Panc1 (cell line): Measurements from ENCODE around the gene ARHGEF17.

Source experiments
- CTCF ChIP-seq: fragments of 450-650 bp; IDR thresholded peaks from 2 replicates; pipeline ENCODE4 v1.5.1; 2017; ENCODE audit warnings: mild to moderate bottlenecking
- POLR2AphosphoS5 ChIP-seq: IDR thresholded peaks from 2 replicates; pipeline ENCODE4 v1.6.1; 2012; ENCODE audit warnings: mild to moderate bottlenecking, low read depth, low read length, moderate library complexity
- REST ChIP-seq, 2 experiments: IDR thresholded peaks; 2 replicates each; pipeline ENCODE4 v1.6.1; 2011 to 2012; ENCODE audit warnings: low read depth in 2 of 2, control low read depth in 1 of 2, low read length in 1 of 2, mild to moderate bottlenecking in 1 of 2, moderate library complexity in 1 of 2; ENCODE audit not compliant: insufficient read depth in 1 of 2
- SIN3A ChIP-seq: IDR thresholded peaks from 2 replicates; pipeline ENCODE4 v1.6.1; 2012; ENCODE audit warnings: low read depth, mild to moderate bottlenecking, low read length, moderate library complexity, borderline replicate concordance; ENCODE audit not compliant: insufficient read depth
- TCF7L2 ChIP-seq: IDR thresholded peaks from 2 replicates; pipeline ENCODE4 v1.6.1; 2011; ENCODE audit warnings: mild to moderate bottlenecking, low read depth, low read length, inconsistent platforms

- TF ChIP-seq SIN3A (no peak), POLR2AphosphoS5 (no peak), CTCF (no peak), TCF7L2 (no peak), REST (IDR thresholded peaks at IDR 0.05; ENCODE audit: insufficient read depth in 1 of 2, low read depth in 2 of 2, low read length in 1 of 2) (no peak)
Observed at GRCh38 chr11:73265853-73266645, 42.0 kb upstream of the ARHGEF17 start.
